Body of pancreas (tissue), 4 donors: ENCODE data around the gene ADGRL1.
"Not testable (repeated sequence)": the region's sequence is repeated elsewhere in the genome, so short reads cannot be mapped to it uniquely, and the experiment has no call there.

Experiments
- CTCF ChIP-seq, 7 experiments: fragments of 450-650 bp in 4 of 7; fragments of 200-600 bp in 3 of 7; sonication (generic) in 3 of 7; IDR thresholded peaks; one replicate each; pipeline ENCODE4 v1.5.1; 2016 to 2019; ENCODE audit warnings: antibody characterized with exemption in 7 of 7
- POLR2A ChIP-seq, 3 donors: fragments of 450-650 bp; IDR thresholded peaks; one replicate each; pipeline ENCODE4 v1.6.1; 2016; ENCODE audit warnings: antibody characterized with exemption in 3 of 3, mild to moderate bottlenecking in 2 of 3

- not testable (repeated sequence) for TF ChIP-seq CTCF, POLR2A (IDR thresholded peaks at IDR 0.05)
These were observed 44.3 kb upstream of the ADGRL1 start for GRCh38 chr19:14250315-14250714.
